ENCODE data around the gene PPP1R37. TPM values are rescaled to one million over a fixed set of nuclear protein-coding genes. Genes with fewer than 3 reads are reported as not detected.

Gene PPP1R37
- total and polyA plus RNA-seq, 2 of the 13 experiments (the other 11 are each of a cell fraction or from before 2014, with no cell fraction given), result 9.0 to 14.3 TPM

- TF ChIP-seq MTF1 (CRISPR knock-in tag; IDR thresholded peaks at IDR 0.05) (no peak), SMC3 (IDR thresholded peaks at IDR 0.05; ENCODE audit: low read length) (no peak), ZNF619 (CRISPR knock-in tag; IDR thresholded peaks at IDR 0.05) (no peak), ZNF800 (CRISPR knock-in tag; IDR thresholded peaks at IDR 0.05) (no peak), ARHGAP35 (CRISPR knock-in tag; IDR thresholded peaks at IDR 0.05; ENCODE audit: borderline replicate concordance) (no peak; the same call in 1 of the 2 replicates), ZNF780A (CRISPR knock-in tag; IDR thresholded peaks at IDR 0.05) (no peak), SATB2 (CRISPR knock-in tag; IDR thresholded peaks at IDR 0.05) (no peak), TARDBP (CRISPR knock-in tag; IDR thresholded peaks at IDR 0.05) (peak; percentile 96), SKI (IDR thresholded peaks at IDR 0.05; ENCODE audit: partially characterized antibody) (peak; percentile 79), ZNF3 (CRISPR knock-in tag; IDR thresholded peaks at IDR 0.05) (0 out of 2 replicates have a peak, but pooled peaks have one; percentile 29), TBX3 (IDR thresholded peaks at IDR 0.05; ENCODE audit: borderline replicate concordance) (peak; percentile 60; the same call in 1 of the 2 replicates), NFATC3 (CRISPR knock-in tag; IDR thresholded peaks at IDR 0.05) (no peak), ZNF784 (CRISPR knock-in tag; IDR thresholded peaks at IDR 0.05; ENCODE audit: borderline replicate concordance) (no peak), REL (CRISPR knock-in tag; conservative IDR thresholded peaks at IDR 0.05) (no peak), SPEN (CRISPR knock-in tag; IDR thresholded peaks at IDR 0.05; ENCODE audit: low read depth) (0 out of 2 replicates have a peak, but pooled peaks have one; percentile 29), ZNF414 (CRISPR knock-in tag; IDR thresholded peaks at IDR 0.05) (no peak; the same call in 1 of the 2 replicates), CC2D1A (CRISPR knock-in tag; IDR thresholded peaks at IDR 0.05) (no peak), ZNF549 (CRISPR knock-in tag; IDR thresholded peaks at IDR 0.05) (no peak), REXO4 (CRISPR knock-in tag; IDR thresholded peaks at IDR 0.05; ENCODE audit: borderline replicate concordance) (no peak), ZNF230 (CRISPR knock-in tag; IDR thresholded peaks at IDR 0.05) (no peak), DDIT3 (CRISPR knock-in tag; IDR thresholded peaks at IDR 0.05) (no peak), SP4 (CRISPR knock-in tag; IDR thresholded peaks at IDR 0.05) (peak; percentile 60; the same call in 1 of the 2 replicates), ATF2 (CRISPR knock-in tag; IDR thresholded peaks at IDR 0.05) (peak; percentile 89), ZBTB7B (CRISPR knock-in tag; IDR thresholded peaks at IDR 0.05) (peak; percentile 72), ZNF512 (CRISPR knock-in tag; IDR thresholded peaks at IDR 0.05) (no peak)
These were observed 47.2 kb upstream of the PPP1R37 start (continued) for GRCh38 chr19:45045671-45046353.

All from HepG2 (cell line).